T-helper 2 cell treated with Interferon-gamma antibody and Interleukin-4, amounts not matched to agents 100 ng/mL and 5 ng/mL, for 36 hours (primary cell): Measurements from ENCODE around the gene PTDSS2. TPM values are rescaled to one million over a fixed set of nuclear protein-coding genes. Genes with fewer than 3 reads are reported as not detected.
"Not testable (repeated sequence)": the region's sequence is repeated elsewhere in the genome, so short reads cannot be mapped to it uniquely, and the experiment has no call there.

ENCODE experiments used
- intact Hi-C: fragments of 100-400 bp; cut with micrococcal nuclease; formaldehyde crosslinking; loops from one replicate; pipeline ENCODE4 v1.15.1; 2023
- total RNA-seq: library from RNA; stranded (reverse); gene quantifications from 2 replicates; pipeline ENCODE4 v1.2.3, GENCODE V29; 2022

The PTDSS2 gene
- total RNA-seq, 1 donor from 2014 or later: 26.5 TPM

- intact Hi-C loops: no loop called here
Observed at GRCh38 chr11:464316-464715, 14.2 kb downstream of the PTDSS2 start.

- intact Hi-C loops: no loop called here
Observed at GRCh38 chr11:465896-466530, 15.9 kb downstream of the PTDSS2 start.

GRCh38 chr11:468036-468435 is 18.0 kb downstream of the PTDSS2 start:
- intact Hi-C loops: no loop called here

GRCh38 chr11:468493-468892 is 18.4 kb downstream of the PTDSS2 start:
- intact Hi-C loops: no loop called here

GRCh38 chr11:469026-469683 is 19.1 kb downstream of the PTDSS2 start:
- intact Hi-C loops: not testable (repeated sequence)

GRCh38 chr11:469684-470560 is 19.8 kb downstream of the PTDSS2 start:
- intact Hi-C loops: no loop called here

GRCh38 chr11:471468-472145 is 21.5 kb downstream of the PTDSS2 start:
- intact Hi-C loops: no loop called here

- intact Hi-C loops: no loop called here
Observed at GRCh38 chr11:472272-472671, 22.2 kb downstream of the PTDSS2 start.

- intact Hi-C loops: no loop called here
Observed at GRCh38 chr11:472816-473215, 22.7 kb downstream of the PTDSS2 start.

- intact Hi-C loops: no loop called here
Observed at GRCh38 chr11:473415-473814, 23.3 kb downstream of the PTDSS2 start.

GRCh38 chr11:473962-474785 is 24.1 kb downstream of the PTDSS2 start:
- intact Hi-C loops: no loop called here

GRCh38 chr11:474914-475506 is 24.9 kb downstream of the PTDSS2 start:
- intact Hi-C loops: no loop called here

GRCh38 chr11:475941-476340 is 25.9 kb downstream of the PTDSS2 start:
- intact Hi-C loops: no loop called here

- intact Hi-C loops: no loop called here
Observed at GRCh38 chr11:476416-476815, 26.3 kb downstream of the PTDSS2 start.

GRCh38 chr11:477052-477715 is 27.1 kb downstream of the PTDSS2 start:
- intact Hi-C loops: no loop called here

GRCh38 chr11:479311-479710 is 29.2 kb downstream of the PTDSS2 start:
- intact Hi-C loops: no loop called here

- intact Hi-C loops: no loop called here
Observed at GRCh38 chr11:484616-485015, 34.5 kb downstream of the PTDSS2 start.

GRCh38 chr11:486189-486588 is 36.1 kb downstream of the PTDSS2 start:
- intact Hi-C loops: no loop called here

- intact Hi-C loops: no loop called here
Observed at GRCh38 chr11:487571-488021, 37.5 kb downstream of the PTDSS2 start.

GRCh38 chr11:488062-488461 is 38.0 kb downstream of the PTDSS2 start:
- intact Hi-C loops: no loop called here
